Measurements from ENCODE around the gene ARHGEF17. TPM values are rescaled to one million over a fixed set of nuclear protein-coding genes. Genes with fewer than 3 reads are reported as not detected.

The ARHGEF17 gene
- polyA plus RNA-seq, 1 donor (not counting 4 experiments of a cell fraction or from before 2014, with no cell fraction given): 5.1 TPM

DNA sequence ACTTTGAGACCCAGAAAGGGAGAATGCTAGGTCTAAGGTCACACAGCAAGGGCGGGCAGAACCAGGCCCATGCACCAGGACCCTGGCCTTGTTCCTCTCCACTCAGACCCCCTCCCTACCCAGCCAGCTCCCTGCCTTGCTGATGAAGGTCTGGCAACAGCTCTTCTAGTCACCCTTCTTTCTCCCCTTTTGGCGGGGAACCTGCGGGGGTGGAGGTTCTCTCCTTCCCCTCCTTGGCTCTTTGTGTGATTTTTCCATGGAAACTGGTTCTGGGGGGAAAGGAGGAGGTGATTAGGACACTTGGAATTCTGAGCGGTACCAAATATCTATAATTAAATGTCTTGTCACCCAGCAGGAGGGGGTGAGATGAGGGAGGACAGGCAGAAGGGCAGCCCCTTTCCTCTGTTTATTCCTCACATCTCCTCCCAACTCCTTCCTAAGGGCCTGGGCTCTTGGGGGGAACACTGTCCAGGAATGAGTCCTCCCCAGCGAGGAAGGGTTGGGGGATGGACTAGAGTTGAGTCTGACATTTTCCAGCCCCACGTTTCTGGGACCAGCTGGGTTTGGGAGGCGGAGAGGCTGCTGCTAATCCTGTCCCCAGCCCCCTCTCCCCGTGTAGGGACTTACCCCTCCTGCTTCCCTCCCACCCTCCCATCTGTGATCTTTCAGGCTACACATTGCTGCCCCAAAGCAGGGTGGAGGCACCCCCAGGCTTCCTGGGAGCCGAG lies 7.4 kb downstream of the ARHGEF17 start:
- no peak overlapping the region for H3K4me3 ChIP-seq (ENCODE audit: control insufficient read depth in 2 of 3, extremely low read depth in 1 of 3, insufficient read depth in 2 of 3, low read depth in 1 of 3, low read length in 3 of 3)
- H3K4me1 ChIP-seq (ENCODE audit: control insufficient read depth, extremely low read depth, insufficient read depth, low read length): peaks cover 8% of the 10 kb centered on the region
- H3K79me2 ChIP-seq (ENCODE audit: control insufficient read depth, insufficient read depth, low read length): peaks cover 1% of the 10 kb centered on the region
- peaks cover 0 to 3% of the 10 kb centered on the region in 2 experiments for H3K36me3 ChIP-seq (ENCODE audit: control insufficient read depth in 2 of 2, extremely low read depth in 1 of 2, insufficient read depth in 2 of 2, low read length in 2 of 2)
- FAIRE-seq (no peak), DNase-seq (ENCODE audit: low read depth, low spot score) (no peak)
- no peaks in the 10 kb centered on the region for H4K20me1 ChIP-seq (ENCODE audit: control insufficient read depth, extremely low read depth, insufficient read depth, low read length)
- H3K9me1 ChIP-seq (ENCODE audit: control insufficient read depth, extremely low read depth, insufficient read depth, low read length): no peaks in the 10 kb centered on the region
- no peak overlapping the region for H3K27ac ChIP-seq (ENCODE audit: control insufficient read depth, insufficient read depth, low read length)
- no peaks in the 10 kb centered on the region for H3K9me3 ChIP-seq (ENCODE audit: control insufficient read depth, low read depth, low read length)
- H3K4me2 ChIP-seq (ENCODE audit: control insufficient read depth, extremely low read depth, insufficient read depth, low read depth, low read length): no peak overlapping the region
- H3K9ac ChIP-seq (ENCODE audit: control insufficient read depth, extremely low read depth, insufficient read depth, low read length): no peak overlapping the region
- dilution Hi-C loops (cut with MboI; ENCODE audit: extremely low pct_ligation_motif_present, low sequenced_read_pairs): no loop called here
- H2AFZ ChIP-seq (ENCODE audit: control insufficient read depth, low read length): no peak overlapping the region
- TF ChIP-seq EZH2 (IDR thresholded peaks at IDR 0.05; ENCODE audit: low read length): no peak
- TF ChIP-seq CTCF (optimal IDR thresholded peaks at IDR 0.05 in 1 of 3, IDR thresholded peaks at IDR 0.05 in 1 of 3, conservative IDR thresholded peaks at IDR 0.05 in 1 of 3; ENCODE audit: extremely low read depth in 1 of 3, insufficient read depth in 2 of 3, low read length in 3 of 3): no peak
- H3K27me3 ChIP-seq (ENCODE audit: control insufficient read depth, extremely low read depth, insufficient read depth, low read length): no peaks in the 10 kb centered on the region

DNA sequence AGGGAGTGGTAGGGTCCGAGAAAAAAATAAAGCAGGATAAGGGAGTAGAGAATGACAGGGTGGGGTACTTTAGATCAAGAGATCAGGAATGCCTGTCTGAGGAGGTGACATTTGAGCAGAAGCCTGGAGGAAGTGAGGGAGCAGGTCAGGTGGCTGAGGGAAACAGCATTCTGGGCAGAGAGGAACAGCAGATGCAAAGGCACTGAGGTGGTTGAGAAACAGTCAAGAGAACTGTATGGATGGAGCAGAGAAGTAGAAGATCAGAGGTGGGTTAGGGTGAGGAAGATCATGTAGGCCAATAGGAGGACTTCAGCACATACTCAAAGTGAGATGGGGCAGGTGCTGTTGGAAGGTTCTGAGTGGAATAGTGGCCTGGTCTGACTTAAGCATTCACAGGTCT lies 8.3 kb downstream of the ARHGEF17 start:
- no peaks in the 10 kb centered on the region for H3K9me3 ChIP-seq (ENCODE audit: control insufficient read depth, low read depth, low read length)
- no peaks in the 10 kb centered on the region for H3K27me3 ChIP-seq (ENCODE audit: control insufficient read depth, extremely low read depth, insufficient read depth, low read length)
- no peak overlapping the region for H3K4me3 ChIP-seq (ENCODE audit: control insufficient read depth in 2 of 3, extremely low read depth in 1 of 3, insufficient read depth in 2 of 3, low read depth in 1 of 3, low read length in 3 of 3)
- no peak overlapping the region for H2AFZ ChIP-seq (ENCODE audit: control insufficient read depth, low read length)
- no peaks in the 10 kb centered on the region for H4K20me1 ChIP-seq (ENCODE audit: control insufficient read depth, extremely low read depth, insufficient read depth, low read length)
- no peak overlapping the region for H3K9ac ChIP-seq (ENCODE audit: control insufficient read depth, extremely low read depth, insufficient read depth, low read length)
- DNase-seq (ENCODE audit: low read depth, low spot score) (no peak), FAIRE-seq (no peak)
- H3K27ac ChIP-seq (ENCODE audit: control insufficient read depth, insufficient read depth, low read length): no peak overlapping the region
- TF ChIP-seq EZH2 (IDR thresholded peaks at IDR 0.05; ENCODE audit: low read length) (no peak), CTCF (optimal IDR thresholded peaks at IDR 0.05 in 1 of 3, IDR thresholded peaks at IDR 0.05 in 1 of 3, conservative IDR thresholded peaks at IDR 0.05 in 1 of 3; ENCODE audit: extremely low read depth in 1 of 3, insufficient read depth in 2 of 3, low read length in 3 of 3) (no peak)
- H3K36me3 ChIP-seq (ENCODE audit: control insufficient read depth in 2 of 2, extremely low read depth in 1 of 2, insufficient read depth in 2 of 2, low read length in 2 of 2): peaks cover 0 to 3% of the 10 kb centered on the region in 2 experiments
- dilution Hi-C loops (cut with MboI; ENCODE audit: extremely low pct_ligation_motif_present, low sequenced_read_pairs): no loop called here
- no peaks in the 10 kb centered on the region for H3K79me2 ChIP-seq (ENCODE audit: control insufficient read depth, insufficient read depth, low read length)
- peaks cover 8% of the 10 kb centered on the region for H3K4me1 ChIP-seq (ENCODE audit: control insufficient read depth, extremely low read depth, insufficient read depth, low read length)
- H3K9me1 ChIP-seq (ENCODE audit: control insufficient read depth, extremely low read depth, insufficient read depth, low read length): no peaks in the 10 kb centered on the region
- no peak overlapping the region for H3K4me2 ChIP-seq (ENCODE audit: control insufficient read depth, extremely low read depth, insufficient read depth, low read depth, low read length)

Data from keratinocyte (primary cell).